Activated T-cell treated with anti-CD3 and anti-CD28 coated beads, Interleukin-2, amount 50 U/mL, for 24 hours (primary cell): Measurements from ENCODE around the gene KDM4B.

ENCODE experiments used
- DNase-seq: peaks from one replicate; pipeline ENCODE4 v3.0.0-alpha.2; 2020
- H3K27ac Mint-ChIP-seq: 2 replicates; pipeline ENCODE4 v1.8.0; 2020; ENCODE audit warnings: mild to moderate bottlenecking, mixed read lengths
- H3K27me3 Mint-ChIP-seq: 2 replicates; pipeline ENCODE4 v1.8.0; 2020; ENCODE audit warnings: mixed read lengths
- H3K36me3 Mint-ChIP-seq: 2 replicates; pipeline ENCODE4 v1.8.0; 2020; ENCODE audit warnings: low read depth, mixed read lengths
- H3K4me1 Mint-ChIP-seq: 2 replicates; pipeline ENCODE4 v1.8.0; 2020; ENCODE audit warnings: low read depth, mixed read lengths
- H3K4me3 Mint-ChIP-seq: 2 replicates; pipeline ENCODE4 v1.8.0; 2020; ENCODE audit warnings: mild to moderate bottlenecking, moderate library complexity, mixed read lengths
- H3K9me3 Mint-ChIP-seq: 2 replicates; pipeline ENCODE4 v1.8.0; 2020; ENCODE audit warnings: mixed read lengths

Gene KDM4B

GRCh38 chr19:5171711-5172110, 202.8 kb downstream of the KDM4B start:
- Mint-ChIP-seq H3K4me3 (no peak overlapping the region), H3K27me3 (no peaks in the 10 kb centered on the region), H3K36me3 (no peaks in the 10 kb centered on the region), H3K4me1 (peaks cover 8% of the 10 kb centered on the region), H3K9me3 (no peaks in the 10 kb centered on the region), H3K27ac (no peak overlapping the region)
- no peak for DNase-seq

GRCh38 chr19:5172859-5173630, 204.1 kb downstream of the KDM4B start:
- no peaks in the 10 kb centered on the region for H3K9me3 Mint-ChIP-seq
- no peak overlapping the region for H3K4me3 Mint-ChIP-seq
- H3K27ac Mint-ChIP-seq, result no peak overlapping the region
- H3K36me3 Mint-ChIP-seq, result no peaks in the 10 kb centered on the region
- DNase-seq, result no peak
- H3K27me3 Mint-ChIP-seq, result no peaks in the 10 kb centered on the region
- H3K4me1 Mint-ChIP-seq, result peaks cover 8% of the 10 kb centered on the region

GRCh38 chr19:5173993-5174392, 205.1 kb downstream of the KDM4B start:
- Mint-ChIP-seq H3K27ac (no peak overlapping the region), H3K9me3 (no peaks in the 10 kb centered on the region), H3K4me1 (peaks cover 8% of the 10 kb centered on the region), H3K36me3 (no peaks in the 10 kb centered on the region), H3K27me3 (no peaks in the 10 kb centered on the region), H3K4me3 (no peak overlapping the region)
- no peak for DNase-seq

- H3K9me3 Mint-ChIP-seq, result no peaks in the 10 kb centered on the region
- no peak for DNase-seq
- H3K27me3 Mint-ChIP-seq, result no peaks in the 10 kb centered on the region
- H3K27ac Mint-ChIP-seq, result no peak overlapping the region
- H3K4me1 Mint-ChIP-seq, result peaks cover 4% of the 10 kb centered on the region
- no peaks in the 10 kb centered on the region for H3K36me3 Mint-ChIP-seq
- H3K4me3 Mint-ChIP-seq, result no peak overlapping the region
These were observed 209.0 kb downstream of the KDM4B start for GRCh38 chr19:5177745-5178450.

- no peak overlapping the region for H3K27ac Mint-ChIP-seq
- DNase-seq, result no peak
- H3K36me3 Mint-ChIP-seq, result no peaks in the 10 kb centered on the region
- no peaks in the 10 kb centered on the region for H3K4me1 Mint-ChIP-seq
- no peak overlapping the region for H3K4me3 Mint-ChIP-seq
- no peaks in the 10 kb centered on the region for H3K27me3 Mint-ChIP-seq
- H3K9me3 Mint-ChIP-seq, result no peaks in the 10 kb centered on the region
These were observed 209.9 kb downstream of the KDM4B start for GRCh38 chr19:5178841-5179240.

GRCh38 chr19:5179256-5179655, 210.3 kb downstream of the KDM4B start:
- no peak for DNase-seq
- no peaks in the 10 kb centered on the region for H3K4me1 Mint-ChIP-seq
- no peak overlapping the region for H3K27ac Mint-ChIP-seq
- H3K4me3 Mint-ChIP-seq, result no peak overlapping the region
- no peaks in the 10 kb centered on the region for H3K27me3 Mint-ChIP-seq
- H3K9me3 Mint-ChIP-seq, result no peaks in the 10 kb centered on the region
- no peaks in the 10 kb centered on the region for H3K36me3 Mint-ChIP-seq

- H3K27me3 Mint-ChIP-seq, result no peaks in the 10 kb centered on the region
- H3K4me1 Mint-ChIP-seq, result no peaks in the 10 kb centered on the region
- H3K27ac Mint-ChIP-seq, result no peak overlapping the region
- DNase-seq, result no peak
- no peaks in the 10 kb centered on the region for H3K9me3 Mint-ChIP-seq
- H3K36me3 Mint-ChIP-seq, result no peaks in the 10 kb centered on the region
- no peak overlapping the region for H3K4me3 Mint-ChIP-seq
These were observed 212.4 kb downstream of the KDM4B start for GRCh38 chr19:5181329-5181728.

GRCh38 chr19:5182751-5183150, 213.8 kb downstream of the KDM4B start:
- Mint-ChIP-seq H3K4me3 (no peak overlapping the region), H3K36me3 (no peaks in the 10 kb centered on the region), H3K27me3 (no peaks in the 10 kb centered on the region), H3K9me3 (no peaks in the 10 kb centered on the region), H3K4me1 (no peaks in the 10 kb centered on the region), H3K27ac (no peak overlapping the region)
- no peak for DNase-seq

- Mint-ChIP-seq H3K4me1 (no peaks in the 10 kb centered on the region), H3K36me3 (no peaks in the 10 kb centered on the region), H3K27ac (no peak overlapping the region), H3K4me3 (no peak overlapping the region), H3K27me3 (no peaks in the 10 kb centered on the region), H3K9me3 (no peaks in the 10 kb centered on the region)
- no peak for DNase-seq
These were observed 214.7 kb downstream of the KDM4B start for GRCh38 chr19:5183616-5184015.

- no peaks in the 10 kb centered on the region for H3K9me3 Mint-ChIP-seq
- no peak overlapping the region for H3K27ac Mint-ChIP-seq
- H3K4me3 Mint-ChIP-seq, result no peak overlapping the region
- no peaks in the 10 kb centered on the region for H3K36me3 Mint-ChIP-seq
- no peak for DNase-seq
- peaks cover 2% of the 10 kb centered on the region for H3K4me1 Mint-ChIP-seq
- no peaks in the 10 kb centered on the region for H3K27me3 Mint-ChIP-seq
These were observed 216.0 kb downstream of the KDM4B start for GRCh38 chr19:5184930-5185329.

GRCh38 chr19:5186293-5187050, 217.6 kb downstream of the KDM4B start:
- Mint-ChIP-seq H3K9me3 (peaks cover 3% of the 10 kb centered on the region), H3K4me3 (no peak overlapping the region), H3K4me1 (peaks cover 2% of the 10 kb centered on the region), H3K27ac (no peak overlapping the region), H3K36me3 (no peaks in the 10 kb centered on the region), H3K27me3 (peaks cover 3% of the 10 kb centered on the region)
- DNase-seq, result no peak

- peaks cover 3% of the 10 kb centered on the region for H3K27me3 Mint-ChIP-seq
These were observed 219.8 kb downstream of the KDM4B start for GRCh38 chr19:5188548-5189317.

GRCh38 chr19:5189318-5189607, 220.3 kb downstream of the KDM4B start:
- Mint-ChIP-seq H3K4me3 (no peak overlapping the region), H3K27ac (no peak overlapping the region)

More at GRCh38 chr19:5188548-5189317, 219.8 kb downstream of the KDM4B start:
- H3K4me3 Mint-ChIP-seq, result no peak overlapping the region
- no peaks in the 10 kb centered on the region for H3K36me3 Mint-ChIP-seq
- peaks cover 2% of the 10 kb centered on the region for H3K4me1 Mint-ChIP-seq
- no peak for DNase-seq
- H3K9me3 Mint-ChIP-seq, result peaks cover 3% of the 10 kb centered on the region
- no peak overlapping the region for H3K27ac Mint-ChIP-seq

GRCh38 chr19:5191091-5191490, 222.2 kb downstream of the KDM4B start:
- H3K27ac Mint-ChIP-seq, result no peak overlapping the region
- H3K36me3 Mint-ChIP-seq, result no peaks in the 10 kb centered on the region
- H3K4me1 Mint-ChIP-seq, result peaks cover 2% of the 10 kb centered on the region
- H3K9me3 Mint-ChIP-seq, result peaks cover 3% of the 10 kb centered on the region
- peaks cover 3% of the 10 kb centered on the region for H3K27me3 Mint-ChIP-seq
- no peak overlapping the region for H3K4me3 Mint-ChIP-seq
- no peak for DNase-seq

More at GRCh38 chr19:5189318-5189607, 220.3 kb downstream of the KDM4B start:
- H3K36me3 Mint-ChIP-seq, result no peaks in the 10 kb centered on the region
- DNase-seq, result no peak
- H3K4me1 Mint-ChIP-seq, result peaks cover 2% of the 10 kb centered on the region
- peaks cover 3% of the 10 kb centered on the region for H3K27me3 Mint-ChIP-seq
- peaks cover 3% of the 10 kb centered on the region for H3K9me3 Mint-ChIP-seq
